GM19452 (cell line): ENCODE data around the gene NLRP11.

ENCODE experiments used
- ATAC-seq: cut with Tn5 transposase; IDR thresholded peaks from one replicate; pipeline ENCODE4 v1.9.1; 2021; ENCODE audit not compliant: unreplicated experiment

NLRP11 gene

GRCh38 chr19:55831846-55832245 is at the start of gene NLRP11:
Gene NLRP11 (minus strand): TSS chr19:55831999. CDS start chr19:55818174, 13,825 bp downstream.
- no peak for ATAC-seq

- no peak for ATAC-seq
Measured at GRCh38 chr19:55877211-55877610, 45.4 kb upstream of the NLRP11 start.

GRCh38 chr19:55870736-55871135 is 38.9 kb upstream of the NLRP11 start:
- no peak for ATAC-seq

GRCh38 chr19:55867101-55867500 is 35.3 kb upstream of the NLRP11 start:
- no peak for ATAC-seq

- ATAC-seq, result no peak
Measured at GRCh38 chr19:55866521-55866920, 34.7 kb upstream of the NLRP11 start.

- ATAC-seq, result no peak
Measured at GRCh38 chr19:55858969-55859368, 27.2 kb upstream of the NLRP11 start.

- ATAC-seq, result no peak
Measured at GRCh38 chr19:55858401-55858800, 26.6 kb upstream of the NLRP11 start.

- ATAC-seq, result no peak
Measured at GRCh38 chr19:55857974-55858373, 26.2 kb upstream of the NLRP11 start.

GRCh38 chr19:55857149-55857548 is 25.4 kb upstream of the NLRP11 start:
- no peak for ATAC-seq

GRCh38 chr19:55855160-55855559 is 23.4 kb upstream of the NLRP11 start:
- ATAC-seq, result no peak

GRCh38 chr19:55838906-55839305 is 7.1 kb upstream of the NLRP11 start:
- no peak for ATAC-seq

- ATAC-seq, result no peak
Measured at GRCh38 chr19:55838251-55838650, 6.5 kb upstream of the NLRP11 start.

GRCh38 chr19:55836340-55836739 is 4.5 kb upstream of the NLRP11 start, which contains the start of gene NLRP4:
Gene NLRP4 (plus strand): TSS chr19:55836540. CDS start chr19:55852081, 15,541 bp downstream.
- no peak for ATAC-seq

- no peak for ATAC-seq
Measured at GRCh38 chr19:55832676-55833075, 877 bp upstream of the NLRP11 start.

- no peak for ATAC-seq
Measured at GRCh38 chr19:55830656-55831055, 1.1 kb downstream of the NLRP11 start.

- no peak for ATAC-seq
Measured at GRCh38 chr19:55820037-55820436, 11.8 kb downstream of the NLRP11 start.

GRCh38 chr19:55813906-55814305 is 17.9 kb downstream of the NLRP11 start:
- ATAC-seq, result no peak

GRCh38 chr19:55812449-55812848 is 19.4 kb downstream of the NLRP11 start:
- ATAC-seq, result no peak

GRCh38 chr19:55811340-55811739 is 20.5 kb downstream of the NLRP11 start:
- no peak for ATAC-seq

GRCh38 chr19:55809381-55810058 is 22.3 kb downstream of the NLRP11 start:
- ATAC-seq, result no peak

GRCh38 chr19:55802281-55802680 is 29.5 kb downstream of the NLRP11 start:
- ATAC-seq, result no peak

GRCh38 chr19:55801416-55801815 is 30.4 kb downstream of the NLRP11 start:
- ATAC-seq, result no peak

- ATAC-seq, result no peak
Measured at GRCh38 chr19:55795021-55795420, 36.8 kb downstream of the NLRP11 start.
